GM18505 (cell line): ENCODE measurements around the gene CCDC194.

ENCODE experiments used
- ATAC-seq: cut with Tn5 transposase; IDR thresholded peaks from one replicate; pipeline ENCODE4 v1.9.1; 2021; ENCODE audit not compliant: unreplicated experiment
- POLR2A ChIP-seq: IDR thresholded peaks from 4 replicates; pipeline ENCODE4 v1.6.1; 2011; ENCODE audit warnings: borderline replicate concordance; ENCODE audit not compliant: insufficient read depth, insufficient read length; ENCODE audit errors: extremely low read depth

CCDC194 gene

GRCh38 chr19:17347877-17348276 lies 46.1 kb downstream of the CCDC194 start:
- no peak for ATAC-seq
- TF ChIP-seq POLR2A: no peak

- TF ChIP-seq POLR2A: no peak
- ATAC-seq: no peak
Measured at GRCh38 chr19:17347361-17347760, 46.6 kb downstream of the CCDC194 start.

- no peak for ATAC-seq
- no peak for TF ChIP-seq POLR2A
Measured at GRCh38 chr19:17346109-17346671, 47.8 kb downstream of the CCDC194 start.

GRCh38 chr19:17341845-17342244 lies 52.2 kb downstream of the CCDC194 start:
- no peak for ATAC-seq
- TF ChIP-seq POLR2A: no peak

GRCh38 chr19:17341386-17341785 lies 52.6 kb downstream of the CCDC194 start:
- ATAC-seq: no peak
- TF ChIP-seq POLR2A: no peak

- no peak for TF ChIP-seq POLR2A
Measured at GRCh38 chr19:17340871-17341357, 53.1 kb downstream of the CCDC194 start.

More at GRCh38 chr19:17340871-17341357, 53.1 kb downstream of the CCDC194 start:
- ATAC-seq: no peak
